Thyroid gland (tissue), 4 donors: ENCODE measurements around the gene AFAP1.

Source experiments
- CTCF ChIP-seq, 6 experiments: fragments of 200-600 bp in 3 of 6; fragments of 450-650 bp in 3 of 6; sonication (generic) in 3 of 6; IDR thresholded peaks; one replicate each; pipeline ENCODE4 v1.5.1; 2016 to 2019; ENCODE audit warnings: antibody characterized with exemption in 6 of 6, mild to moderate bottlenecking in 2 of 6, inconsistent platforms in 1 of 6, moderate library complexity in 1 of 6
- POLR2A ChIP-seq, 2 donors: fragments of 450-650 bp; IDR thresholded peaks; one replicate each; pipeline ENCODE4 v1.6.1; 2017; ENCODE audit warnings: antibody characterized with exemption in 2 of 2, mild to moderate bottlenecking in 2 of 2, moderate library complexity in 1 of 2

GRCh38 chr4:7872264-7872771 is 67.3 kb downstream of the AFAP1 start:
- no peak for TF ChIP-seq CTCF (IDR thresholded peaks at IDR 0.05)
- TF ChIP-seq POLR2A (IDR thresholded peaks at IDR 0.05) = no peak
